Natural killer cell (primary cell): Measurements from ENCODE around the gene CAMK2D. TPM values are rescaled to one million over a fixed set of nuclear protein-coding genes. Genes with fewer than 3 reads are reported as not detected.

ENCODE experiments used
- ATAC-seq, 3 donors: fragments of 150-1000 bp in 2 of 3; fragments of 200-7000 bp in 1 of 3; cut with Tn5 transposase; 1 replicate in 1 of 3; 2 replicates in 2 of 3; pipeline ENCODE4 v1.10.0; 2021; ENCODE audit warnings: mild to moderate bottlenecking in 2 of 3, moderate library complexity in 2 of 3
- DNase-seq, 2 donors: peaks; one replicate each; pipeline versions ENCODE4 v3.0.0 to v3.0.0-alpha.2; 2013 to 2021; ENCODE audit warnings: mixed read lengths in 1 of 2
- H3K27ac ChIP-seq: one replicate; pipeline ENCODE4 v1.5.1; 2013; ENCODE audit warnings: mild to moderate bottlenecking, low read length
- H3K27me3 ChIP-seq: one replicate; pipeline ENCODE4 v1.6.1; 2013; ENCODE audit warnings: low read length; ENCODE audit not compliant: control insufficient read depth, insufficient read depth
- H3K36me3 ChIP-seq: one replicate; pipeline ENCODE4 v1.6.1; 2013; ENCODE audit warnings: low read length; ENCODE audit not compliant: control insufficient read depth, insufficient read depth
- H3K4me1 ChIP-seq: one replicate; pipeline ENCODE4 v1.6.1; 2013; ENCODE audit warnings: low read length; ENCODE audit not compliant: control insufficient read depth, insufficient read depth
- H3K4me3 ChIP-seq: one replicate; pipeline ENCODE4 v1.5.1; 2013; ENCODE audit warnings: low read length
- H3K9me3 ChIP-seq: one replicate; pipeline ENCODE4 v1.6.1; 2013; ENCODE audit warnings: low read length; ENCODE audit not compliant: control insufficient read depth, insufficient read depth
- H3K27ac Mint-ChIP-seq, 2 donors: one replicate each; pipeline ENCODE4 v1.8.0; 2022; ENCODE audit warnings: mild to moderate bottlenecking in 2 of 2, mixed read lengths in 2 of 2, moderate library complexity in 1 of 2
- H3K27me3 Mint-ChIP-seq, 2 donors: one replicate each; pipeline ENCODE4 v1.8.0; 2022; ENCODE audit warnings: low read depth in 2 of 2, mixed read lengths in 2 of 2
- H3K36me3 Mint-ChIP-seq: one replicate; pipeline ENCODE4 v1.8.0; 2022; ENCODE audit warnings: mixed read lengths
- H3K4me1 Mint-ChIP-seq, 2 donors: one replicate each; pipeline ENCODE4 v1.8.0; 2022; ENCODE audit warnings: mixed read lengths in 2 of 2
- H3K4me3 Mint-ChIP-seq: one replicate; pipeline ENCODE4 v1.8.0; 2022; ENCODE audit warnings: mild to moderate bottlenecking, moderate library complexity, mixed read lengths
- H3K9me3 Mint-ChIP-seq, 2 donors: one replicate each; pipeline ENCODE4 v1.8.0; 2022; ENCODE audit warnings: mixed read lengths in 2 of 2
- CTCF ChIP-seq: fragments of 200-600 bp; IDR thresholded peaks from one replicate; pipeline ENCODE4 v1.8.0; 2022; ENCODE audit warnings: antibody characterized with exemption
- WGBS: methylation state at CpG from one replicate; pipeline ENCODE4 v1.1.7; 2013; ENCODE audit warnings: missing lambda C conversion rate; ENCODE audit not compliant: insufficient coverage; 5-methylcytosine and 5-hydroxymethylcytosine counted together
- intact Hi-C: fragments of 100-400 bp; cut with micrococcal nuclease; formaldehyde crosslinking; loops from one replicate; pipeline ENCODE4 v1.14.2; 2022
- total RNA-seq, 4 donors: library from RNA; stranded (reverse); fragments of 120-200 nt in 1 of 4; gene quantifications; one replicate each; pipeline versions ENCODE4 v1.2.3 to v1.2.4, GENCODE V29; 2013 to 2022

CAMK2D gene
- total RNA-seq, 3 donors from 2014 or later (not counting 1 experiment from before 2014, with no cell fraction given) = 31.6 to 40.1 (median 34.5) TPM

GRCh38 chr4:113733685-113734084, 27.9 kb downstream of the CAMK2D start:
- H3K9me3 ChIP-seq = no peaks in the 10 kb centered on the region
- no peaks in the 10 kb centered on the region for H3K4me1 ChIP-seq
- no peak overlapping the region for H3K27ac ChIP-seq
- intact Hi-C loops = no loop called here
- no peak overlapping the region for H3K4me3 Mint-ChIP-seq
- no peaks in the 10 kb centered on the region for H3K27me3 Mint-ChIP-seq
- TF ChIP-seq CTCF = no peak
- H3K27ac Mint-ChIP-seq = no peak overlapping the region
- H3K4me1 Mint-ChIP-seq = peaks cover 20 to 44% of the 10 kb centered on the region in 2 donors
- H3K36me3 Mint-ChIP-seq = no peaks in the 10 kb centered on the region
- H3K36me3 ChIP-seq = no peaks in the 10 kb centered on the region
- H3K4me3 ChIP-seq = no peak overlapping the region
- no peaks in the 10 kb centered on the region for H3K27me3 ChIP-seq
- H3K9me3 Mint-ChIP-seq = no peaks in the 10 kb centered on the region
- ATAC-seq (no peak), DNase-seq (no peak)

DNA sequence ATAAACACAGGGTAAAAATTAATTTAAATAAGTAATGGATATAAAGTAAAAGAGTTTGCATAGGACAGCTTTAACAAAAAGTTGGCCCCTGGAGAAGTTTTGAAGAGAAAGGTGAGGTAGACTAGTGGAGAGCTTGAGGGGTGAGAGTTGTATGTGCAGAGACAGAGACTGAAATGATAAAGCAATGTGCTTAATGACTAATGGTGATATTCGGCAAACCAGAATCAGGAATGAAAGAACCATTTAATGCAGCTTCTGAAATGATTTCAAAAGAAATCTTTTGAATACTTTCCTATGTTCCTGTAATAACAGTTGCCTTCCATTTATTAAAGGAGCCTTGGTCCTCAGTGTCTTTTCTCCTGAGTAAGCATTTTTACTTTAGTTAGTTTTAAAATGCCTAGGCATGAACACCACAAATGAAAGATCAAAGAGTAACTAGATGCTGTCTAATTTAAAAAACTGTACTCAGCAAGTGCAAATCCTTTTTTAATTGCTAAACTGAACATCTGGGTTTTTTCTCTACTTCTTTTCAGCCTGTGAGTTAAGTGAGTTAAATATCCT, 28.5 kb downstream of the CAMK2D start:
- H3K27me3 Mint-ChIP-seq = no peaks in the 10 kb centered on the region
- no peak overlapping the region for H3K27ac ChIP-seq
- intact Hi-C loops = no loop called here
- 67% methylated on average over 1 of the region's 1 CpG for WGBS
- no peak for TF ChIP-seq CTCF
- H3K4me3 Mint-ChIP-seq = no peak overlapping the region
- H3K9me3 ChIP-seq = no peaks in the 10 kb centered on the region
- H3K27ac Mint-ChIP-seq = no peak overlapping the region
- H3K4me1 Mint-ChIP-seq = peaks cover 24 to 47% of the 10 kb centered on the region in 2 donors
- H3K9me3 Mint-ChIP-seq = no peaks in the 10 kb centered on the region
- H3K4me3 ChIP-seq = no peak overlapping the region
- H3K4me1 ChIP-seq = no peaks in the 10 kb centered on the region
- H3K36me3 Mint-ChIP-seq = no peaks in the 10 kb centered on the region
- H3K36me3 ChIP-seq = no peaks in the 10 kb centered on the region
- H3K27me3 ChIP-seq = no peaks in the 10 kb centered on the region
- DNase-seq (no peak), ATAC-seq (no peak)

GRCh38 chr4:113730467-113731216, 30.9 kb downstream of the CAMK2D start:
- H3K4me1 ChIP-seq = no peaks in the 10 kb centered on the region
- no peak overlapping the region for H3K27ac ChIP-seq
- Mint-ChIP-seq H3K36me3 (no peaks in the 10 kb centered on the region), H3K27me3 (no peaks in the 10 kb centered on the region), H3K4me1 (peaks cover 49 to 57% of the 10 kb centered on the region in 2 donors), H3K27ac (no peak overlapping the region), H3K4me3 (no peak overlapping the region), H3K9me3 (no peaks in the 10 kb centered on the region)
- DNase-seq = no peak
- H3K4me3 ChIP-seq = no peak overlapping the region
- ATAC-seq = no peak
- no peaks in the 10 kb centered on the region for H3K36me3 ChIP-seq
- no peaks in the 10 kb centered on the region for H3K9me3 ChIP-seq
- no peaks in the 10 kb centered on the region for H3K27me3 ChIP-seq
- no peak for TF ChIP-seq CTCF
- WGBS = 91% methylated on average over 2 of the region's 2 CpGs
- intact Hi-C loops = no loop called here
